ENCODE data around the gene DCBLD2.
"Not testable (repeated sequence)": the region's sequence is repeated elsewhere in the genome, so short reads cannot be mapped to it uniquely, and the experiment has no call there.

DCBLD2 gene

DNA sequence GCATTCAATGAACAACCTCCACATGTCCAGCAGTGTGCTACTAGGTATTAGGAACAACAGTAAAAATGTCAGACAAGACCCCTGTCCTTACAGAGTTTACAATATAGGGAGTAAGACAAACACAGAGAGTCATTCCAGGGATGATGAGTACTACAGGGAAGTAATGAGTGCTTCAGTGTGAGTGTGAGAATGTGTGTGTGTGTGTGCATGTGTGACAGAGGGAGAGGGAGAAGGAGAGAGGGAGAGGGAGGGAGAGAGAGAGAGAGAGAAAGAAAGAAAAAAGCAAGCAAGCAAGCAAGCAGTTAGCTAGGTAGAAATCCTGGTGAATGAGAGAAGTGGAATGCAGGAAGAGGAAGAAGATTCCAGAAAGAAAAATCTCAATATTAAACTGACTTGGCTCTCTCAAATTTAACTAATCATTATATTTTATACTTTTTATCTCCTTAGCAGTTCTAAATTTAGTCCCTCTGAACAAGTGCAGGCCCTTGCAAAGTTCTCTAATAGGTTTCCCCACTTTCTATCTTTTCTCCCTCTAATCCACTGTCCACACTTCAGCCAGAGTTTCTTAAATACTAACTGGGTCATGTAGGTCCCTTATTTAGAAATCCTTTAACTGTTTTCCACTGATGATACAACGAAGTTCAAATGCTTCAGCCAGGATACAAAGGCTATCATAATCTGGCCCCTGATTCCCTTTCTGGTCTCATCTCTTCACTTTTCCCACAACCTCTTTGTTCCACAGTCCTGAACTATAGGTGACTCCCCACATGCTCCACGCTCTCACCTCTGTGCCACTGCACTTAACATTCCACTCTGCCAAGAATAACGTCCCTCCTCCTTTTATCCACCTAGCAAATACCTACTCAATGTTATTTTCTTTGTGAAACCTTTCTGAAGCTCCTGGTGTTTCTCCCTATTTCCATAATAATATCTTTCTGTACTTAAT lies 10.3 kb downstream of the DCBLD2 start:
- no peak for DNase-seq

DNA sequence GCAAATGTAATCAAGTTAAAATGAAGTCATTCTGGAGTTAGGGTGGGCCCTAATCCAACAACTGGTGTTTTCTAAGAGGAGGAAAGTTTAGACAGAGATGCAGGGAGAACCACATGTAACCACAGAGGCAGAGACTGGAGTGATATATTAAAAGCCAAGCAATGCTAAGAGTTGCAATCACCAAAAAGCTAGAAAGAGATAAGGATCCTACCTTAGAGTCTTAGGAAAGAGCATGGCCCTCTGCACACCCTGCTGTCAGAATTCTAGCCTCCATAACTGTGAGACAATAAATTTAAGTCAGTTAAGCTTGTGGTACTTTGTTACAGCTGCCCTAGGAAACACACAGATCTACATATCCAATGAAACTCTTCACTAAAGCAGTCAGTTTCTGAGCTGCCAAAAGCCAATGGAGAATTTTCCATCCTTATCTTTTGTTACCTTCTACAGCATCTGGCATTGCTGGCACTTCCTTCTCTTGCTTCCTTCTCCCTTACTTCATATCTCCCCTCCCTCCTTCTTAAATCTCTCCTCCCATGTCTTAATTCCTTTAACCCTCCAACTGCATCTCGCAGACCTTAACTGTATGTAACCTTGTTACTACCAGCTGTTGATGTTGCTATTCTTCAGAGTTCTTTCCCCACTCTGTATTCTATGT lies 11.2 kb downstream of the DCBLD2 start:
- no peak for DNase-seq

DNA sequence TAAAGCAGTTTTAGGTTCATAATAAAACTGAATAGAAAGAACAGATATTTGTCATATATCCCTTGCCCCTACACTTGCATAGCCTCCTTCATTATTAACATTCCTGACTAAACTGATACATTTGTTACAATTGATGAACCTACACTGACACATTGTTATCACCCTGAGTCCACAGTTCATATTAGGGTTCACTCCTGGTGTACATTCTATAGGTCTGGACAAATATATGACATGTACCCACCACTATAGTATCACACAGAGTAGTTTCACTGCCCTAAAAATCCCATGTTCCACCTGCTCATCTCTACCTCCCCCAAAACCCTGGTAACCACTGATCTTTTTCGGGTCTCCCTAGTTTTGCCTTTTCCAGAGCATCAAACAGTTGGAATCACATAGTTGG lies 13.8 kb downstream of the DCBLD2 start:
- DNase-seq: no peak

DNA sequence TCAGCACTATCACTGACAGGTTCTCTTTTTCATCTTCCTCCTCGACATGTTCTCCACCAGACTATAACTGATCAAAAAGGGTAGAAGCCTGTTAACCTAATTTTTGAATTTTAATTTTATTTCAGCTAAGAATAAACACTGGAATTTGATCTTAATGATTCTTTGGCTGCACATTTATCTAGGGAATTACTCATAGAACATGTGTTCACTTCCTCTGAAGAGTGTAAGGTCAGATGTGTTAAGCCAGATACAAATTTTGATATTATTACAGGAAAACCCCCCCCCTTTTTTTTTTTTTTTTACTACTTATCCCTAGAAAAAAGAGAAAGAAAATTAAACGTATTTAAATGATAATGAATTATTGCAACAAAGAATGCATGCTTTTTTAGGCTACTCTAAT lies 15.0 kb downstream of the DCBLD2 start:
- DNase-seq: no peak

DNA sequence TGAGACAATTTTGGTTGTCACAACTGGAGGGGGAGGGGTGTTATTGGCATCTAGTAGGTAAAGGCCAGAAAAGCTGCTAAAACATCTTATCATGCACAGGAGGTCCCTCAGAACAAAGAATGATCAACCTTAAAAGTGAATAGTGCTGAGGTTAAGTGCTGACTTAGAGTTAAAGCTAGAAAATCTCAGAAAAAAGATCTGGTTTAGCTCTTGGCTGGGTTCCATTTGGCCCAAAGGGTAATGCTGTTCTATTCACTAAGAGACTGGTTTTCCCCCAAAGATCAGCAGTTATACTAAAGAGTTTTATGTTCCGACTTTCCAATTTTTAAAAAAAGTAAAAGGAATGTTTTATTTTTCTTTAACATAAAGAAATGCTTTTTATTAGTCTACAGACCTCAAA lies 15.6 kb downstream of the DCBLD2 start:
- no peak for DNase-seq

DNA sequence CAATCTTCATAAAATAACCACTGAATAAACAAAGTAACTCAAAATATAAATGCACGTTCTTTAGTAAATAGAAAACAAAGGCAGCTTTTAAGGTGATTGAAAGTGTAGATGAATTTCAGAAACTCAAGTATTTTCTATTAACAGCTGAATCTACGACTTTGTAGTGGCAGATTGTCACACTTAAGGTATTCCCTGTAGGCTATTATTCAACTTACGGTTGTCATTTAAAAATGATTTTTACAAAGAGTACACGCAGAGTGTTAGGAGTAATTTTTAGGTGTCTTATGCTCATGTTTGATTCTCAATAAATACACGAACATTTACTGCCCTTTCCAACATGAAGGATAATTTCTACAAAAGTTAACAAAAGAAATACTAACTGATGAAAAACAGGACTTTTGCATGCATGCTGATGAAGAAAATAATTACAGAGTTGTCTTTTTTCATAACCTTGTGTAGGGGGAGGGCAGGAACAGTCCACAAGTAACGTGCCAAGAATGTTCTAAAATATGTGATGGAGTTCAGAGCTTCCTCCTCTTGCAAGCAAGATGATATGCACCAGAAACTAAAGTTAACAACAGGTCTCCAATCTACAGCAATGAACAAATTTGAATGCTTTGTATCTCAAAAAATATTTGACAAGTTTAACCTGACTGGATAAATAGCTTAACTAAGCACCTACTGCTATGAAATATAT lies 16.7 kb downstream of the DCBLD2 start:
- DNase-seq: no peak

DNA sequence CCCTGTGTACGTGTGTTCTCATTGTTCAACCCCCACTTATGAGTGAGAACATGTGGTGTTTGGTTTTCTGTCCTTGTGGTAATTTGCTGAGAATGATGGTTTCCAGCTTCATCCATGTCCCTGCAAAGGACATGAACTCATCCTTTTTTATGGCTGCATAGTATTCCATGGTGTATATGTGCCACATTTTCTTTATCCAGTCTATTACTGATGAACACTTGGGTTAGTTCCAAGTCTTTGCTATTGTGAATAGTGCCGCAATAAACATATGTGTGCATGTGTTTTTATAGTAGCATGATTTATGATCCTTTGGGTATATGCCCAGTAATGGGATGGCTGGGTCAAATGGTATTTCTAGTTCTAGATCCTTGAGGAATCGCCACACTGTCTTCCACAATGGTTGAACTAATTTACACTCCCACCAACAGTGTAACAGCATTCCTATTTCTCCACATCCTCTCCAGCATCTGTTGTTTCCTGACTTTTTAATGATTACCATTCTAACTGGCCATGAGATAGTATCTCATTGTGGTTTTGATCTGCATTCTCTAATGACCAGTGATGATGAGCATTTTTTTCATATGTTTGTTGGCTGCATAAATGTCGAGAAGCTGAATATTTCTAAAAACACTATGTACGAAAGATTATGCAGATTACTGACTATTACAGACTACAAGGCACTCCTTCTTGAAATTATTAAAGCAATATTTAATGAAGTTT lies 18.7 kb downstream of the DCBLD2 start:
- not testable (repeated sequence) for DNase-seq

DNA sequence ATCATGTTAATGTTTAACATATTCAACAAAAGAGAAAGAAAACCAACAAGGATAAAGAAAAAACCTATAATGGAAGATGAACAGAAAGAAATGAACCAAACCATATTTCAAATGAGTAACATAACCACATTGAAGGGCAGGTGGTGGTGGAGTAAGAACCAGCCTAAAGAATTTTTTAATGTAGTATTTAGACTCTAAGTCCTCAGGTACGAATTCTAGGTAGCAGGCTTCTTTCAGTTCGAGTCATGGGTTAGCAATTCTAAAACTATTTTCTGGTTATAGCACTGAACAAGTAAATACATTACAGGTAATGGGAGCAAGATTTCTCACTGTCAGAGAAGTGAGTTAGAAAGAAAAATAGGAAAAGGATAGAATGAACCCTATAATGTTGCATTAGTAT lies 24.4 kb downstream of the DCBLD2 start:
- DNase-seq: no peak

DNA sequence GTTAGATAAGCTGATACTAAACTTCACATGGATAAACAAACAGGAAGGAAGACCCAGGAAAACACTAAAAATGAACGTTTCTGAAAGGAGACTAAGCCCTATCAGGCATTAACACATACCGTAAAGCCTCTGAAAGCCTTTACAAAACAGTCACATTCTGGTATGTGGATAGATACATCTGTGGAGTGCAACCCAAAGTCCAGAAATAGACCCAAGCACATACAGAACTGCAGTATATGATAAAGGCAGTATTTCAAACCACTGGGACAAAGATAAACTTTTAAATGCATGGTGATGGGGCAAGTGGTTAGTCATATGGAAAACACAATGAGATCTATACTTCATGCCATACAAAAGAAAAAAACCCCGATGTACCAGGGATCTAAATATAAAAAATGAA lies 26.0 kb downstream of the DCBLD2 start:
- no peak for DNase-seq

DNA sequence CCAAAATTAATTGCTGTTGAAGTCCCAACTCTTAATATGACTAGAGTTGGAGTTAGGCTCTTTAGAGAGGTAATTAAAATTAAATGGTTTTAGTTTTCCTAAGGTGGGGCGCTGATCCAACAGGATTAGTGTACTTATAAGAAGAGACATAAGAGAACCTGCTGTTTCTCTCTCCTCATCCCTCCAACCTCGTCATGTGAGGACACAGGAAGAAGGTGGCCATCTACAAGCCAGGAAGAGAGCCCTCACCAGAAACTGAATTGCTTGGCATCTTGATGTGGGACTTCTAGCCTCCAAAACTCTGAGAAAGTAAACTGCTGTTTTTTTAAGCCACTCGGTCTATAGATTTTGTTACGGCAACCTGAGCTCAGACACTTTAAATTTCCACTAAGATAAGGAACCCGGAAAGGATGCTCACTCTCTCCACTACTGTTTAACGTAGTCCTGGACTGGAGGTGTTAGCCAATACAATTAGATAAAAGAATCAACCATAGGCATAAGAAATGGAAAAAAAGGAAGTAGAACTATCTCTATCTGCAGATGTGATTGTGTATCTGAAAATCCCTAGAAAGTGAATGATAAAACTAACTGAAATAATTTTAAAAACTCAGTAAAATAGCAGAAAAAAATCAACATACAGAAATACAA lies 26.8 kb downstream of the DCBLD2 start:
- DNase-seq: no peak

DNA sequence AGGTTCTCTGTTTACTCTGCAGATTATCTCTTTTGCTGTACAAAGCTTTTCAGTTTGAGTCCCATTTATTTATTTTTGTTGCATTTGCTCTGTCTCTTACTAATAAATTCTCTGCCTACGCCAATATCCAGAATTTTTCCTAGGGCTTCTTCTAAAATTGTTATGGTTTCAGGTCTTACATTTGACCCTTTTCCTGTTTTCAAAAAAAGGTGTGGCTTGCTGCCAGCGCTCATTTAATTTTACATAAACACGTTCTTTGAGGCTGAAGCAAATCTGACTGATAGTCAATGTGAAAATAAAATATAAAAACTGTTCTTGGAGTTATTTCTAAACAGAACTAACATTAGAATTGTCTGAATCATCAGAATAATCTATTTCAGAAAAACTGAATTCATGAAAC lies 32.1 kb downstream of the DCBLD2 start:
- DNase-seq: no peak

DNA sequence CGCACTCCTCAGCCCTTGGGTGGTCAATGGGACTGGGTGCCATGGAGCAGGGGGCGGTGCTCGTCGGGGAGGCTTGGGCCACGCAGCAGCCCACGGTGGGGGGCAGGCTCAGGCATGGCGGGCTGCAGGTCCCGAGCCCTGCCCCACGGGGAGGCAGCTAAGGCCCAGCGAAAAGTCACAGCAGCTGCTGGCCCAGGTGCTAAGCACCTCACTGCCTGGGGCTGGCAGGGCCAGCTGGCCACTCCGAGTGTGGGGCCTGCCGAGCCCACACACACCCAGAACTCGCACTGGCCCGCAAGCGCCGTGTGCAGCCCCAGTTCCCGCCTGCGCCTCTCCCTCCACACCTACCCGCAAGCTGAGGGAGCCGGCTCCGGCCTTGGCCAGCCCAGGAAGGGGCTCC lies 43.5 kb downstream of the DCBLD2 start:
- not testable (repeated sequence) for DNase-seq

DNA sequence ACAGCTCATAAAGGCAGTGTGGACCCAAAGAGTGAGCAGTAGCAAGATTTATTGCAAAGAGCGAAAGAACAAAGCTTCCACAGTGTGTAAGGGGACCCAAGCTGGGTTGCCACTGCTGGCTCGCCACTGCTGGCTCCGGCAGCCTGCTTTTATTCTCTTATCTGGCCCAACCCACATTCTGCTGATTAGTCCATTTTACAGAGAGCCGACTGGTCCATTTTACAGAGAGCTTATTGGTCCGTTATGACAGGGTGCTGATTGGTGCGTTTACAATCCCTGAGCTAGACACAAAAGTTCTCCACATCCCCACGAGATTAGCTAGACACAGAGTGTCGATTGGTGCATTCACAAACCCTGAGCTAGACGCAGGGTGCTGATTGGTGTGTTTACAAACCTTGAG lies 44.2 kb downstream of the DCBLD2 start:
- not testable (repeated sequence) for DNase-seq

DNA sequence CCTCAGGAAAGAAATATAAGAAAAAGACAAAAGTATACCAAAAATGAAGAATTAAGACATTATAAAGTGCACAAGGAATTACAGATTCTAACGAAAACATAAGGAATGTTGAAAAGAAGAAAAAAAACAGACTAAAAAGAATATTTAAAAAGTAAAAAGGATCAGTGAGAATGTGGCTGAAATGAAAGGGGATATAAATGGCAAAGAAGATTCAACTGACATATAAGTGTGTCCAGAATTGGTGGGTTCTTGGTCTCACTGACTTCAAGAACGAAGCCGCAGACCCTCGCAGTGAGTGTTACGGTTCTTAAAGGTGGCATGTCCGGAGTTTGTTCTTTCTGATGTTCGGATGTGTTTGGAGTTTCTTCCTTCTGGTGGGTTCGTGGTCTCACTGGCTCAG lies 44.8 kb downstream of the DCBLD2 start:
- DNase-seq: no peak

DNA sequence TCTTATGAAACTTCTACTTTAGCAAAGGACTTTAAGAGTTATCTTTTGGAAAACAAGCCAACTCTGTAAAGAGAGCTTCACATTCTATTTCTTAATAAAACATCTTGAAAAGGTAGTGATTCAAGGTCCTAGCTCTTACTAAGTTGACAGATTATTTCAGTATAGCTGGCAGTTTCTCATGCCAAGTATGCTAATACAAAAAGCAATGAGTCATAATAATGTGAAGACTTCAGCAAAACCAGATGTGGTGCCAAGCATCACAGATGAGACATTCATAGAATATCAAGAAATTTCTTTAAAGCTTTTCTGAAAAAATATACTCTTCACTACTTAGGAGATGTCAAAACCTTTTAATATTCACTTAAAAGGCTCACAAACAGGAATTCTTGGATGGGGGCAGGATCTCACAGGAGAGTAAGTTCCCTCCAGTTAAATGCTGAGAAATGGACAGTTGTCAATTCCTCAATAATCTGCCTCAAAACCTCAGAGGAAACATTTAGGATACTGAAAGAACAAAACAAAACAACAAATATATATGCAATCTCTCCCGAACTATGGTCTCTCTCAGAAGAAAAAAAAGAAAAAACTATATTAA lies 45.6 kb downstream of the DCBLD2 start:
- DNase-seq: no peak

DNA sequence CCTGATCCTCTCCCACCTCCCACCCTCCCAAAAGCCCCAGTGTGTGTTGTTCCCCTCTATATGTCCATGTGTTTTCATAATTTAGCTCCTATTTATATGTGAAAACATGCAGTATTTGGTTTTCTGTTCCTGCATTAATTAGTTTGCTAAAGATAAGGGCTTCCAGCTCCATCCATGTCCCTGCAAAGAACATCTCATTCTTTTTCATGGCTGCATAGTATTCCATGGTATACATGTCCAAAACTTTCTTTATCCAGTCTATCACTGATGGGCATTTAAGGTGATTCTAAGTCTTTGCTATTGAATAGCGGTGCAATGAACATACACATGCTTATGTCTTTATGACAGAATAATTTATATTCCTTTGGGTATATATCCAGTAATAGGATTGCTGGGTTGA lies 53.4 kb downstream of the DCBLD2 start:
- no peak for DNase-seq

DNA sequence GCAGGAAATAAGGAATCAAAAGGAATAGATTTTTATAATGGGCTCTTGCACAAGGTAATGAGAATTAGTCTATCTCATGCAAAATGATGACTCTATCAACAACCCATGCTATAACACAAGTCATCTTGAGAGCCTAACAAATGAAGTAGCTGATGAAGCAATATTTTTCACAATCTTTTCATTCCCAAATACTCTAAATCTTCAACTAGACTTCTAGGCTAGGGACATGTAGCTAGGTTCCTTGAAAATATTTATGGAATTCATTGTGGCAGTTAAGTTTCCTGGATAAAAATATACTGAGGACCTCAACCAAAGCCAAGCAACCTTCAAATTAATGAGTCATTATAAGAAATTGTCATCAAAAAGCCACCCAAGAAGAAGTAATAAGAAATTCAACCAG lies 55.4 kb downstream of the DCBLD2 start:
- no peak for DNase-seq

DNA sequence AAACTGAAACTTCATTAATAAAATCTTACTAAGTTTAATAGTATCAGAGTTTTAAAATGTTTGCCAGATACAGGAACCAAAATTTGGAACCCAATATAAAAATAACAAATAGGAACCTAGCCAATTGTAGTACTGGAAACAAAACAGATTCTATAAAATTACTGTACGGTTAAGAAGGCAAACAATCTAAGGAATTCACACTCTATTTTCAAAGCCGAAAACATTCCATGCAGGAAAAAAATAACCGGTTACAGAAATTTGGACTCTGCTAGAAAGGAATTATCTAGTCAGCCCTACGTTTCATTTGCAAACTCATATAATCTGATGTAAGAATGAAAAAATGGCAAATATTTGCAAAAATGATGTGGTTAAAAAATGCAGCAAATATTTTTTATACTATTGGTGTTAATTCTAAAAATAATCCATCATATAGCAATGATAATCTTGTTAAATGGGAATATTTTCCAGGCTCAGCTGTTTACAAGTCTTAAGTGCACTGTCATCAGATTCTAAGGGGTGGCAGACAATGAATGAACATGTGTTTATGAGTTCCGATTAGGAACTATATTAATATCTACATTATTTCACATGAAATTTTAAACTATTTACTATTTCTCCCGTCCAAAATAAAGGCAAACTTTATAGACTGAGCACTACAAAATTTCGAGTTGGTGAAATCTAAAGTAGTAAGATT lies 58.1 kb downstream of the DCBLD2 start:
- DNase-seq: no peak

DNA sequence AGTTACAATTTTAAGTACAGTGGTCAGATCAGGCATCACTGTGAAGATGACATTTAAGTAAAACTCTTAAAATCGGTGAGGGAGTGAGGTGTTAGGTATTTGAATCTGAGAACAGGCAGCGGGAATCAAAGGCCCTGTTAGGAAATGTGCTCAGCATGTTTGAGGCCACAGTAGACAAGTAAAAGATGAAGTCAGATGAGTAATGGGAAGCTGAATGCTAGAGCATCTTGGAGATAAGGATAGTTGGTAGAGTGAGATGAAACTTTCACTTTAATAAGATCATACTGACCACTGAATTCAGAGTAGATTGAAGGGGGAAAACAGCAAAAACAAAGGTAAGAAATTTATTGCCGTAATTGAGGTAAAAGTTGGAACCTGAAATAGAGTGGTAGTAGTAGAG lies 61.6 kb downstream of the DCBLD2 start:
- DNase-seq: no peak

DNA sequence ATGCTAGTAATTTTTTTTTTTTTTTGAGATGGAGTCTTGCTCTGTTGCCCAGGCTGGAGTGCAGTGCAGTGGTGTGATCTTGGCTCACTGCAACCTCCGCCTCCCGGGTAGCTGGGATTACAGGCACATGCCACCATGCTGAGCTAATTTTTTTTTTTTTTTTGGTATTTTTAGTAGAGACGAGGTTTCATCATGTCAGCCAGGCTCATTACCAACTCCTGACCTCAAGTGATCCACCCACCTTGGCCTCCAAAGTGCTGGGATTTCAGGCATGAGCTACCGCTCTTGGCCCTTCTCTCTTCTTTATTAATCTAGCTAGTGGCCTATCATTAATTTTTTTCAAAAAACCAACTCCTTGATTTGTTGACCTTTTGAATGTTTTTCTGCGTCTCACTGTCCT lies 70.4 kb downstream of the DCBLD2 start:
- DNase-seq: not testable (repeated sequence)

DNA sequence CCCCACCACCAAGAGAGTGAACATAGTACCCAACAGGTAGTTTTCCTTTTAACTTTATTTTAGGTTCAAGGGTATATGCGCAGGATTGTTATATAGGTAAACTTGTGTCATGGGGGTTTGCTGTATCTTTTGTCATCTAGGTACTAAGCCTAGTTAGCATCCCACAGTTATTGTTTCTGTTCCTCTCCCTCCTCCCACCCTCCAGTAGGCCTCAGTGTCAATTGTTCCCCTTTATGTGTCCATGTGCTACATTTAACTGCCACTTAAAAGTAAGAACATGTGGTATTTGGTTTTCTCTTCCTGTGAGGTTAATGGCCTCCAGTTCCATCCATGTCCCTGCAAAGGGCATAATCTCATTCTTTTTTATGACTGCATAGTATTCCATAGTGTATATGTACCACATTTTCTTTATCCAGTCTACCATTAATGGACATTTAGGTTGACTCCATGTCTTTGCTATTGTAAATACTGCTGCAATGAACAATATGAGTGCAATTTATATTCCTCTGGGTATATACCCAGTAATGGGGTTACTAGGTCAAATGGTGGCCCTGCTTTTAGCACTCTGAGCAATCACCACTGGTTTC lies 72.2 kb downstream of the DCBLD2 start:
- no peak for DNase-seq
